Activated CD4-positive, CD25-positive, alpha-beta regulatory T cell treated with anti-CD3 and anti-CD28 coated beads, Interleukin-2, amount 50 U/mL, for 72 hours (primary cell): ENCODE results near the gene DNAJC18.
"Not testable (repeated sequence)": the region's sequence is repeated elsewhere in the genome, so short reads cannot be mapped to it uniquely, and the experiment has no call there.

Experiments
- DNase-seq: peaks from one replicate; pipeline ENCODE4 v3.0.0; 2021

DNAJC18 gene

DNA sequence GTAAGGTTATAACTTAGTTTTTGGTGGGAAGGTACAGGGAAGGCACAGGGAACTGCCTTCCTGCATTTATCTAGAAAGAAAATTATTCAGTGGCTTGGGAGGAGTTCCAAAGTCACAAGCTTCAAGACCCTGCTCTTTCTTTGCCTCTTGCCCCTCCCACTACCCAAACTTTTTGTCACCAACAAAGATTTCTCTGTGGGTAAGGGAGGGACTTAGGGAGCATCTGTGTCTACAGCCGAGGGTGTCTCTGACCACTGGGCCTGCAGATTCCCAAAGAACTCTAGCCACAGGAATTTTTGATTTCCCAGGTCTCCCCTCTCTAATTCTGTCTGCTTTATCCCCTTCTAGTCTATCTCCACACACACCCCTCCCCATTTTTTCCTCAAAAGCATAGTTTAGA, 21.1 kb upstream of the DNAJC18 start:
- DNase-seq: no peak

GRCh38 chr5:139459451-139459934, 20.2 kb upstream of the DNAJC18 start:
- no peak for DNase-seq

DNA sequence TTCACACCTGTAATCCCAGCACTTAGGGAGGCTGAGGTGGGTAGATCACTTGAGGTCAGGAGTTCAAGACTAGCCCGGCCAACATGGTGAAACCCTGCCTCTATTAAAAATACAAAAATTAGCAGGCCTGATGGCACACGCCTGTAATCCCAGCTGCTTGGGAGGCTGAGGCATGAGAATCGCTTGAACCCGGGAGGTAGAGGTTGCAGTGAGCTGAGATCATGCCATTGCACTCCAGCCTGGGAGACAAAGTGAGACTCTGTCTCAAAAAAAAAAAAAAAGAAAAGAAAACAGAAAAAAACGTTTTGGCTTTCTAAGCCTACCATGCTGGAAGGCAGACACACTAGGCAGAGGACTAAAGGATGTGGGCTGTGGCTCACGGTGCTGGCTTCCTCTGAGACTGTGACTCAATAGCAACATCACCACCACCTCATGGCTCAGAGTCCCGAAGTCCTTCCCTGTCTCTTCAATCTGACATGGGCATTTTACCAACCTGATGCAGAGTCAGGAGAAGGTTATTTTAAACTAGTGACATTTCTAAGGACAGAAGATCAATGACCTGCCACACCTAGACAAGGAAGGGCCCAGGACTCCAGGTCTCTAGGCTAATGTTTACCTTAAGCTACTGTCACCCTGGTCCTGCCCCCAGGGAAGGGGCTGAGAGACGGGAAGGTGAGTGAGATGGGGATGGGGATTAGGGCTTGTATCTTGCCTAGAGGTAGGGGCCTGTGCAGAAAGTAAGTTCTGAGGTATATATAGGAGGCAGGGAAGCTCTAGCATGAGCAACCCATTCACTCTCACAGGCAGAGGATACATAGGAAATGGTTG, 19.5 kb upstream of the DNAJC18 start:
- peak; percentile 64 for DNase-seq

DNA sequence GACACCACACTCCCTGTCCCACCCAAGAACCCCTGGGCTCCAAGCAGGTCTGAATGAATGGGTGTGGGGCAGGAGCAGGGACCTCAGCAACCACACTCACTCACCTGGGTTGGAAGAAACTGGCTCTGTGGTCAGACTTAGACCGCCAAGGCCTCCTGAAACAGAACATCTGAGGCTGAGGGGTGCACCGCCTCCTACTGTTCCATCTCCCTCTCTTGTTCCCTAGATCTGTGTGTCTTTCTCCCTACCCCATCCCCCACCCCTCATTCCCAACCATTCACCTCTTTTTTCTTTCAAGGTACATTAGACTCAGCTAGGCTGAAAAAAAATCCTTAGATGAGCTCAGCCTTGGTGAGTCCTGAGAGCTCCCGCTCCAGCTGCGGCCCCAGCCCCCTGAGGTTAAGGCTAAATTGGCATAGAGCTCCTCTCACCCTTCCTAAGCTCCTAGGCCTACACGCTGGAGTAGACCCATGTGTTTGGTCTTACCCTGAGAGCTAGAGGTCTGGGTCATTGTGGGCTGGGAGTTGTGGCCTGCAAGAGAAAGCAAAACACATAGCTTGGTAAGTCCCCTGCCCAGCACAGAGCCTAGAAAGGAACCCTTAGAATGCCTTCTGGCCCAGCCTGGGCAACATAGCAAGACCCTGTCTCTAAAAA, 18.5 kb upstream of the DNAJC18 start:
- DNase-seq: no peak

DNA sequence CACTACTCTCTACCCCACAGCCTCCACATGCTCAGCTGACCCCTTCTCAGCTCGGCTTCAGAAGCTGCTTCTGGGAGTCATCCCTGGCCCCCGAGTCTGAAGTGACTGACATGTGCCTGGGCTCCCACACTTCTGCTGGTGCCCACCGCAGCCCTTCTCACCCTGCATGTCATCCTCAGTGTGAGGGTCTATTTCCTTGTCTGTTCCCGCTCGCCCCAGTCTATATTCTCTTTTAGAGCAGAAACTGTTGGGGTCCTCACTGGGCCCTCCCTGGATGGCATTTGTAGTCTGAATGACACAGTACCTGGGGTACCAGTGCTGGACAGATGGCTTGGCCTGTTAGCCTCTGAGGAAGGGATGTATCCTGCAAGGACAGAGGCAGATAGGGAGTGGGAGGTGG, 17.9 kb upstream of the DNAJC18 start:
- DNase-seq: no peak

GRCh38 chr5:139456776-139457175, 17.5 kb upstream of the DNAJC18 start:
- DNase-seq: no peak

GRCh38 chr5:139454568-139455290, 15.4 kb upstream of the DNAJC18 start:
- no peak for DNase-seq

DNA sequence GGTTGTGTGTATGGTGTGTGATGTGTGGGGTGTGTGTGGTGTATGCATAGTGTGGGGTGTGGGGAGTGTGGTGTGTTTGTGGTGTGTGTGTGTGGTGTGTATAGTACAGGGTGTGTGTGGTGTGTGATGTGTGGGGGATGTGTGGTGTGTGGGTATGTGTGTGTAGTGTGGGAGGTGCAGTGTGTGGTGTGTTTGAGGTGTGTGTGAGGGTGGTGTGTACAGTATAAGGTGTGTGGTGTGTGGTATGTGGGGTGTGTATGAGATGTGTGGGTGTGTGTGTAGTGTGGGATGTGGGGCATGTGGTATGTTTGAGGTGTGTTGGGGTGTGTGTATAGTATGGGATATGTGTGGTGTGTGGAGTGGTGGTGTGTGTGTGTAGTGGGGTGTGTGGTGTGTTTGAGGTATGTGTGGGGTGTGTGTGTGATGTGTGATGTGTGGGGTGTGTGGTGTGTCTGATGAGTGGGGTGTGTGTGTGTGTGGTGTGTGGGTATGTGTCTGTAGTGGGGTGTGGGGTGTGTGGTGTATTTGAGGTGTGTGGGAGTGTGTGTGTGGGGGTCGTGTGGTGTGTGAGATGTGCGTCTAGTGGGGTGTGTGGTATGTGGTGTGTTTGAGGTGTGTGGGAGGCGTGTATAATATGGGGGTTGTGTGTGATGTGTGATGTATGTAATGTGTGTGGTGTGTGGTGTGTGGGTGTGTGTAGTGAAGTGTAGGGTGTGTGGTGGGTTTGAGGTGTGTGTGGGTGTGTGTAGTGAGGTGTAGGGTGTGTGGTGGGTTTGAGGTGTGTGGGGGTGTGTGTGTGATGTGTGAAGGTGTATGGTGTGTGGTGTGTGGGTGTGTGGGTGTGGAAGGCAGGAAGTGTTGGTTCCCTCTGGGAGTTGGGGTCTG, 14.6 kb upstream of the DNAJC18 start:
- no peak for DNase-seq

DNA sequence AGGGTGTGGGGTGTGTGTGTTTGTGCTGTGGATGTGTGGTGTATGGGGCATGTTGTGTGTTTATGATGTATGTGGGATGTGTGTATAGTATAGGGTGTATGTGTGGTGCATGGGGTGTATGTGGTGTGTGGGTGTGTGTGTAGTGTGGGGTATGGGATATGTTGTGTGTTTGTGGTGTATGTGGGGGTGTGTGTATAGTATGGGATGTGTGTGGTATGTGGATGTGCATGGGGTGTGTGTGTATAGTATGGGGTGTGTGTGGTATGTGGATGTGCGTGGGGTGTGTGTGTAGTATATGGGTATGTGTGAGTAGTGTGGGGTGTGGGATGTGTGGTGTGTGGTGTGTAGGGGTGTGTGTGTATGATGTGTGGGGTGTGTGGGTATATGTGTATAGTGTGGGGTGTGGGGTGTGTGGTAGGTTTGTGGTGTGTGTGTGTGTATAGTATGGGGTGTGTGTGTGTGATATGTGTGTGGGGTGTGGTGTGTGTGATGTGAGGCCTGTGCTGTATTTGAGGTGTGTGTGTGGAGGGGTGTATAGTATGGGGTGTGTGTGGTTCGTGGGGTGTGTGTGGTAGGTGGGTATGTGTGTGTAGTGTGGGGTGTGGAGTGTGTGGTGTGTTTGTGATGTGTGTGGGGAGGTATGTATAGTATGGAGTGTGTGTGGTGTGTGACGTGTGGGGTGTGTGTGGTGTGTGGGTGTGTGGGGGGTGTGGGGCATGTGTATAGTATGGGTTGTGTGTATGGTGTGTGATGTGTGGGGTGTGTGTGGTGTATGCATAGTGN, 12.7 kb upstream of the DNAJC18 start:
- no peak for DNase-seq

DNA sequence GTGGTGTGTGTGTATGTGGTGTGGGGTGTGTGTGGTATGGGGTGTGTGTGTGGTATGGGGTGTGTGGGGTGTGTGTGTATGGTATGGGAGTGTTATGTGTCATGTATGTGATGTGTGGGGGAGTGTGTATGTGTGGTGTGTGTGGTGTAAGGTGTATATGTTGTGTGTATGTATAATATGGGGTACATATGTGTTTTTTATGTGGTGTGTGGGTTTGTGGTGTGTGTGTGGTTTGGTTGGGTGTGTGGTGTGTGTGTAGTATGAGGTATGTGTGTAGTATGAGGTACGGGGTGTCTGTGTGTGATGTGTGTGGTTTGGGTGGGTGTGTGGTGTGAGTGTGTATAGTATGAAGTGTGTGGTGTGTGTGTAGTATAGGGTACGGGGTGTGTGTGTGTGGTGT, 11.9 kb upstream of the DNAJC18 start:
- DNase-seq: no peak

DNA sequence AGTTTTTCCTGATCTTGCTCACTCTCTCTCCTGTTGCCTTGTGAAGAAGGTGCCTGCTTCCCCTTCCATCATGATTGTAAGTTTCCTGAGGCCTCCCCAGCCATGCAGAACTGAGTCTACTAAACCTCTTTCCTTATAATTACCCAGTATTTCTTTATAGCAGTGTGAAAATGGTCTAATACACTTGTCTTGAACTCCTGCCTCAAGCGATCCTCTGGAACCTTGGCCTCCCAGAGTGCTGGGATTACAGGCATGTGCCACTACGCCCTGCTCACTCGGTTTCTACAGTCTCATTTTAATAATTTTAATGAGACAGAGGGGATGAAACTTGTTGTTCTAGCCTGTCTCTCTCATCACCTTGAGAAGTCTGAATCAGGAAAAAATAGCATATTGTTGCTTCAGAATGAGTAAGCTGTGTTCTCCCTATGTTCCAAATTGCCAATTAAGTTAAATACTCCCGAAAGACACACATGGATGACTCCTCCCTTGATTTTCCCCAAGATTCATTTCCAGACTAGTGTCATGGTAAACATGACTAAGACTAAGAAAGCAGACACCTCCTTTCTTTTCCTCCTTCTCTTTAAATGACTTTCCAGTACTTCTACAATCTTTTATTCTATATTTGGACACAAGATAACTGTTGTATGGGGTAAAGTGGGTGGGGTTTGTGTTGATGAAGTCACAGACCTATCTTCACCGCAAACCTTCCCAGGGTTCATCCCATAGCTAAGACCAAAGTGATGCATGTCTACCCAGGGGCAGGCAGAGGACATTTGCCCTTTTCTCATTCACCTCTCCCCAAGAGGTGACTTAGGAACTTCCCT, 7.8 kb upstream of the DNAJC18 start:
- DNase-seq: no peak

DNA sequence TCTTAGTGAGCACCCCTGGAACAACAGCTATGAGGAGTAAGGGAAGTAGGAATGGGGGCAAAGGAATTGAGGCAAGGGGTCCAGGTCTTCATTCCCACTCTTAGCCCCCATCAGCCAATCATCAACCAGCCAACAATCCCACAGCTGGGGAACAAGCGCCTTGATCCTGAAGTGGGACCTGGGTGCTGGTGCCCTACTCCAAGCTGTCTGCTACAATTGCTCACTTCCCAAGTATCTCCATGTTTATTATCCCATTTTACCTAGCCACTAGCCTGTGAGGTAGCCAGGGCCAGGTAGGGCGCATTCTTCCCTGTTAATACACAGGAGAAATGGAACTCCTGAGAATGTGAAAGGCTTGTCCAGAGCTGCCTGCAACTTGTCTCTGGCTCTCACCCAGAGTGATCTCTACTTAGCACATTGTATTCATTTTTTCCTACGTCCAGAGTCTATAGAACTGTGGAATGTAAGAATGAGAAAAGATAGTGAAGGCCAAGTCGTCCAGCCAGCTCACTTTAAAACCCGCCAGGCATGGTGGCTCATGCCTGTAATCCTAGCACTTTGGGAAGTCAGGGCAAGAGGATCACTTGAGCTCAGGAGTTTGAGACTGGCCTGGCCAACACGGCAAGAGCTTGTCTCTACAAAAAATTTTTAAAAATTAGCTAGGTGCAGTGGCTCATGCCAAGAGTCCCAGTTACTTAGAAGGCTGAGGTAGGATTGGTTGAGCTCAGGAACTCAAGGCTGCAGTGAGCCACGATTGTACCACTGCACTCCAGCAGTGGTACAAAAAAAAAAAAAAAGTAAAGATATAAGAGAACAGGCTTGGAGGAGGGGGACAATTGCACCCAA, 6.2 kb upstream of the DNAJC18 start:
- DNase-seq: no peak

DNA sequence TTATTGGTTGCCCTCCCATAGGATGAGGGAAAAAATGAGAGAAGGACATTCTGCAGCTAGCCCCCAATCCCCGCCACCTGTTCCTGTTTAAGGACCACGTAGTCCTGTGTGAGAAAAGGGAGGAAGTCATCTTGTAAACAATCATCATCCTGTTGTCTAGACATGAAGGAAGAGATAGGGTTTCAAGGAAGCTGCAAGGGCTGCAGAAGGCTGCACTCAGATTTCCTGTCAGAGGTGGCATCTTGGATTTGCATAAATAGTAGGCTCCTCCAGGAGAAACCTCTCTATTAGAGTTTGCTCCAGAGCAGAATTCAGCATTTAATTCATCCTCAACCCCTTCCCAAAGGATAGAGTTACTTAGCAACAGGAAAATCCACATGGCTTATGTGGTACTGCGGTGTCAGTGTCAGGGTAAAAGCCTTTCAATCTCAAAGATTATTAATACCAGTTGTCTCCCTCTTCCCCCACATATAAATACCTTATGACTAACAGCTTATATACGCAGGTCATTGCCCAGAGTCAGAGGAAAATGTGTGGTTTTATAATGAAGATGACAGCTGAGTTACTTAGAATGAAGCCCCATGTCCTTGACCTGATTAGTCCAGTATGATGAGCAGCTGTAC, 4.6 kb upstream of the DNAJC18 start:
- DNase-seq: no peak

GRCh38 chr5:139440416-139440815, 1.1 kb upstream of the DNAJC18 start:
- not testable (repeated sequence) for DNase-seq

GRCh38 chr5:139438707-139439012, 665 bp downstream of the DNAJC18 start:
- DNase-seq: no peak

DNA sequence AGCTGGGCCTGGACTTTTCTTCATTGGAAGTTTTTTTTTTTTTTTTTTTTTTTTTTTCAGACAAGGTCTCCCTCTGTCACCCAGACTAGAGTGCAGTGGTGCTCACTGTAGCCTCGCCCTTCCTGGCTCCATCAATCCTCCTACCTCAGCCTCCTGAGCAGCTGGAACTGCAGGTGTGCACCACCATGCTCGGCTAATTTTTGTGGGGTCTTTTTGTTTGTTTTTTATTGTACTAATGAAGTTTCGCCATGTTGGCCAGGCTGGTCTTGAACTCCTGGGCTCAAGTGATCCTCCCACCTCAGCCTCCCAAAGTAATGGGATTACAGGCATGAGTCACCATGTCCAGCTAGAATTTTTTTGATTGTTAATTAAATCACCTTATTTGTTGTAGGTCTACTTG, 3.6 kb downstream of the DNAJC18 start:
- DNase-seq: no peak

- no peak for DNase-seq
These were observed 7.6 kb downstream of the DNAJC18 start for GRCh38 chr5:139431706-139432105.

GRCh38 chr5:139430015-139430414, 9.3 kb downstream of the DNAJC18 start:
- DNase-seq: no peak

DNA sequence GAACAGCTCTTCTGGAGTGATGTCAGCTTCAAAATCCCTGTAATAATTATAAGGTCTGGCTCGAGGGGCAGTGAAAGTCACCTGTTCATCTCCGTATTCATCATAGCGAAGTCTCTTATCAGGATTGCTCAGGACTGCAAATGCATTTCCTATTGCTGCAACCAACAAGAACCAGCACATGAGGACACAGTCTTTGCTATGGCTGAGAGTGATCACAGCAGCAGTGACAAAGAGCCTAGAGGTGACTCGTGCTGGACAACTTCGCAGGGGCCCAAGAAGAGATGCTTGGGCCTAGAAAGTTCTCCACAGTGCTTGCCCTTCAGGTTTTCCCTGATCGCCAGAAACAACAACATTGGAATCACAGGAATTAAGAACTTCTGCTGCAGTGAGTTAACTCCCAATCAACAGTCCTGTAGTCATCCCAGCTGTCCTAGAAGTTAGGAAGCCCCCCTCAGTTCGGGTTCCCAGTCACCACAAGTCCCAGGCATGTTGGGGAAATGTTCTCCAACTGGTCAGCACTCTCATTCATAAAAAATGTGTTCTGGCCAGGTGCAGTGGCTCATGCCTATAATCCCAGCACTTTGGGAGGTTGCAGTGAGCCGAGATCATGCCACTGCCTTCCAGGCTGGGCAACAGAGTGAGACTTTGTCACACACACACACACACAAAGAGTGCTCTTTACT, 13.0 kb downstream of the DNAJC18 start:
- DNase-seq: no peak
